WTC11 (cell line): ENCODE measurements around the gene CFAP74. TPM values are rescaled to one million over a fixed set of nuclear protein-coding genes. Genes with fewer than 3 reads are reported as not detected.

ENCODE experiments used
- ATAC-seq: fragments of 200-7000 bp; cut with Tn5 transposase; 2 replicates; pipeline ENCODE4 v1.10.0; 2021; ENCODE audit warnings: mild to moderate bottlenecking, moderate library complexity
- CTCF ChIA-PET: fragments of 300-600 bp; sonication (Branson Sonifier 250); formaldehyde crosslinking; loops from one replicate; lab custom pipeline; 2021; ENCODE audit warnings: antibody characterized with exemption; lab: Charles Lee
- POLR2A ChIA-PET: fragments of 350-600 bp; sonication (Branson Sonifier 250); formaldehyde crosslinking; loops from one replicate; lab custom pipeline; 2021; ENCODE audit warnings: antibody characterized with exemption; lab: Charles Lee
- DNase-seq: peaks from one replicate; pipeline ENCODE4 v3.0.0; 2021; ENCODE audit warnings: low spot score
- H3K27ac Mint-ChIP-seq: 2 replicates; pipeline ENCODE4 v1.8.0; 2021; ENCODE audit warnings: mixed read lengths
- H3K27me3 Mint-ChIP-seq: 2 replicates; pipeline ENCODE4 v1.8.0; 2021; ENCODE audit warnings: low read depth, mild to moderate bottlenecking, moderate library complexity, mixed read lengths
- H3K36me3 Mint-ChIP-seq: 2 replicates; pipeline ENCODE4 v1.8.0; 2021; ENCODE audit warnings: mixed read lengths
- H3K4me1 Mint-ChIP-seq: 2 replicates; pipeline ENCODE4 v1.8.0; 2022; ENCODE audit warnings: mixed read lengths
- H3K4me3 Mint-ChIP-seq: 2 replicates; pipeline ENCODE4 v1.8.0; 2021; ENCODE audit warnings: mild to moderate bottlenecking, moderate library complexity, mixed read lengths
- H3K9me3 Mint-ChIP-seq: 2 replicates; pipeline ENCODE4 v1.8.0; 2021; ENCODE audit warnings: mixed read lengths
- AFF4 ChIP-seq: sonication (generic); formaldehyde crosslinking; IDR thresholded peaks from 2 replicates; pipeline ENCODE4 v1.8.1; 2023; ENCODE audit warnings: mild to moderate bottlenecking, missing genetic modification reagents, borderline replicate concordance
- ATF2 ChIP-seq: sonication (generic); formaldehyde crosslinking; IDR thresholded peaks from 2 replicates; pipeline ENCODE4 v1.8.1; 2022; ENCODE audit warnings: low read depth, missing genetic modification reagents, borderline replicate concordance
- CREB1 ChIP-seq: sonication (generic); formaldehyde crosslinking; IDR thresholded peaks from 2 replicates; pipeline ENCODE4 v1.8.0; 2023; ENCODE audit warnings: mild to moderate bottlenecking, missing genetic modification reagents
- ELF4 ChIP-seq: sonication (generic); formaldehyde crosslinking; IDR thresholded peaks from 2 replicates; pipeline ENCODE4 v1.8.1; 2022; ENCODE audit warnings: low read depth, mild to moderate bottlenecking, moderate library complexity, missing genetic modification reagents
- EMX1 ChIP-seq: fragments of 250-450 bp; sonication (Bioruptor Pico); IDR thresholded peaks from 2 replicates; pipeline ENCODE4 v1.8.0; 2021; ENCODE audit warnings: mild to moderate bottlenecking
- ESRRA ChIP-seq: sonication (generic); formaldehyde crosslinking; IDR thresholded peaks from 2 replicates; pipeline ENCODE4 v1.8.1; 2022; ENCODE audit warnings: mild to moderate bottlenecking, missing genetic modification reagents, borderline replicate concordance
- FOXK1 ChIP-seq: sonication (generic); formaldehyde crosslinking; IDR thresholded peaks from 2 replicates; pipeline ENCODE4 v1.8.0; 2022; ENCODE audit warnings: mild to moderate bottlenecking, moderate library complexity, missing genetic modification reagents
- GTF2I ChIP-seq: fragments of 250-450 bp; sonication (Bioruptor Pico); conservative IDR thresholded peaks from 2 replicates; pipeline ENCODE4 v1.4.0; 2021; ENCODE audit warnings: mild to moderate bottlenecking
- KAT7 ChIP-seq: sonication (generic); formaldehyde crosslinking; IDR thresholded peaks from 2 replicates; pipeline ENCODE4 v1.8.1; 2023; ENCODE audit warnings: missing genetic modification reagents, mild to moderate bottlenecking, borderline replicate concordance
- MXD4 ChIP-seq: fragments of 250-450 bp; sonication (Bioruptor Pico); IDR thresholded peaks from 2 replicates; pipeline ENCODE4 v1.8.0; 2021; ENCODE audit warnings: mild to moderate bottlenecking, moderate library complexity, borderline replicate concordance
- MYBL2 ChIP-seq: sonication (generic); formaldehyde crosslinking; IDR thresholded peaks from 2 replicates; pipeline ENCODE4 v1.8.1; 2023; ENCODE audit warnings: mild to moderate bottlenecking, moderate library complexity, missing genetic modification reagents
- NFYB ChIP-seq: sonication (generic); formaldehyde crosslinking; conservative IDR thresholded peaks from 2 replicates; pipeline ENCODE4 v1.8.0; 2022; ENCODE audit warnings: low read depth, missing genetic modification reagents
- NR3C1 ChIP-seq: sonication (generic); formaldehyde crosslinking; conservative IDR thresholded peaks from 2 replicates; pipeline ENCODE4 v1.8.1; 2023; ENCODE audit warnings: low read depth, mild to moderate bottlenecking, missing genetic modification reagents
- RORB ChIP-seq: fragments of 250-450 bp; sonication (Bioruptor Pico); IDR thresholded peaks from 2 replicates; pipeline ENCODE4 v1.9.0; 2021; ENCODE audit warnings: mild to moderate bottlenecking
- SMAD3 ChIP-seq: sonication (generic); formaldehyde crosslinking; IDR thresholded peaks from 2 replicates; pipeline ENCODE4 v1.8.0; 2022; ENCODE audit warnings: missing genetic modification reagents, mild to moderate bottlenecking, borderline replicate concordance
- SOX15 ChIP-seq: fragments of 250-450 bp; sonication (Bioruptor Pico); IDR thresholded peaks from 2 replicates; pipeline ENCODE4 v1.9.0; 2021; ENCODE audit warnings: mild to moderate bottlenecking
- ZNF281 ChIP-seq: sonication (generic); formaldehyde crosslinking; IDR thresholded peaks from 2 replicates; pipeline ENCODE4 v1.8.0; 2023; ENCODE audit warnings: mild to moderate bottlenecking, missing genetic modification reagents
- ZNF416 ChIP-seq: fragments of 250-450 bp; sonication (Bioruptor Pico); IDR thresholded peaks from 2 replicates; pipeline ENCODE4 v1.9.0; 2021; ENCODE audit warnings: mild to moderate bottlenecking, inconsistent platforms
- total RNA-seq: library from RNA; stranded (reverse); gene quantifications from 3 replicates; pipeline ENCODE4 v1.2.3, GENCODE V29; 2021
- TF ChIP-seq, protein P1 (sequence below): sonication (generic); formaldehyde crosslinking; IDR thresholded peaks from 2 replicates; pipeline ENCODE4 v1.8.1; 2023; ENCODE audit warnings: mild to moderate bottlenecking, missing genetic modification reagents
- TF ChIP-seq, protein P2 (sequence below): sonication (generic); formaldehyde crosslinking; IDR thresholded peaks from 2 replicates; pipeline ENCODE4 v1.8.1; 2022; ENCODE audit warnings: mild to moderate bottlenecking, missing genetic modification reagents, moderate library complexity, borderline replicate concordance

Gene CFAP74
- total RNA-seq, 1 experiment from 2014 or later: 0.35 TPM

DNA sequence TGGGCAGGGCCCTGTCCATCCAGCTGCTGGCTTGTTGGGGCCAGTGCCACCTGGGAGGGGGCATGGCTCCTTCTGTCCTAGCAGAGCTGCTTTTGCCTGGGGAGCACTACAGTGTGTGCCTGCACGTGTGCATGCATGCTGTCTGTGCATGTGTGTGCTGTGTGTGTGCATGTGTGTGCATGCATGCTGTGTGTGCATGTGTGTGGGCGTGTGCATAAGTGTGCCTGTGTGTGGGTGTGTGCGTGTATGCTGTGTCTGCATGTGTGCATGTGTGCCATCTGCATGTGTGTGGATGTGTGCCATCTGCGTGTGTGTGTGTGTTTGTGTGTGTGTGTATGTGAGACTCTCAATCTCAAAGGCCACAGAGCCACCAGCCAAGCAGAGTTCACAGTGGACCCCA is 38.3 kb upstream of the CFAP74 start:
- Mint-ChIP-seq H3K27me3 (peaks cover 11% of the 10 kb centered on the region; the same call in 1 of the 2 replicates), H3K4me1 (peaks cover 3% of the 10 kb centered on the region; the same call in 1 of the 2 replicates), H3K4me3 (no peak overlapping the region), H3K36me3 (no peaks in the 10 kb centered on the region), H3K27ac (no peak overlapping the region), H3K9me3 (no peaks in the 10 kb centered on the region)
- CTCF ChIA-PET: interaction anchor here (0.6 to 12.0 kb wide), 6 partner anchors 8 to 97 kb away, joined by 3 to 312 read pairs (median 4); no protein-coding TSS in a partner anchor
- ATAC-seq (no peak), DNase-seq (no peak)
- POLR2A ChIA-PET: interaction anchor here (0.7 kb wide), 1 partner anchor 83 kb away, joined by 4 read pairs; no protein-coding TSS in a partner anchor
- TF ChIP-seq ESRRA (no peak), SMAD3 (CRISPR knock-in tag) (no peak), NFYB (no peak), MXD4 (no peak), ELF4 (CRISPR knock-in tag) (no peak), SOX15 (CRISPR knock-in tag) (no peak), CREB1 (no peak), RORB (no peak), NR3C1 (no peak)
- TF ChIP-seq, protein P1, sequence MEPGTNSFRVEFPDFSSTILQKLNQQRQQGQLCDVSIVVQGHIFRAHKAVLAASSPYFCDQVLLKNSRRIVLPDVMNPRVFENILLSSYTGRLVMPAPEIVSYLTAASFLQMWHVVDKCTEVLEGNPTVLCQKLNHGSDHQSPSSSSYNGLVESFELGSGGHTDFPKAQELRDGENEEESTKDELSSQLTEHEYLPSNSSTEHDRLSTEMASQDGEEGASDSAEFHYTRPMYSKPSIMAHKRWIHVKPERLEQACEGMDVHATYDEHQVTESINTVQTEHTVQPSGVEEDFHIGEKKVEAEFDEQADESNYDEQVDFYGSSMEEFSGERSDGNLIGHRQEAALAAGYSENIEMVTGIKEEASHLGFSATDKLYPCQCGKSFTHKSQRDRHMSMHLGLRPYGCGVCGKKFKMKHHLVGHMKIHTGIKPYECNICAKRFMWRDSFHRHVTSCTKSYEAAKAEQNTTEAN (CRISPR knock-in tag): no peak

DNA sequence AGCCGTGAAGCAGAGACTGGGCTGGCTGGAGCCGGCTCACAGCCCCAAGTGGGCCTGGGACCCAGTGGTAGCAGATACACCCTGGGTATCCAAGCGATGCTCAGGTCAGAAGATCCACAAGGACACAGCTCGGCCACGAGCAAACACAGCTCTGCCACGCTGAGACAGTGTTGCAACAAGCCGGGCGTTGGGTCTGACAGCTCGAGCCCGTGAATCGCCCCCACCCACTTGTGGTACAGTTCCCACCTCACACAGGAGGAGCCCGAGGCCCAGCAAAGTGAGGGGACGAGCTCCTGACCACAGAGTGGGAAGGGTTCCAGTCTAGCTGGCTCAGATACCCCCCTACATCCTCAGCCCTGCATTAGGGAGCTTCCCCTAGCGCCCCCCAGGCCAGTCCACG is 37.7 kb upstream of the CFAP74 start:
- Mint-ChIP-seq H3K4me3 (no peak overlapping the region), H3K4me1 (0 out of 2 replicates have a peak, but pooled peaks cover 3% of the 10 kb centered on the region), H3K27me3 (peaks cover 11% of the 10 kb centered on the region; the same call in 1 of the 2 replicates), H3K27ac (no peak overlapping the region), H3K9me3 (no peaks in the 10 kb centered on the region), H3K36me3 (no peaks in the 10 kb centered on the region)
- POLR2A ChIA-PET: no interaction called here
- TF ChIP-seq AFF4 (CRISPR knock-in tag) (no peak), ATF2 (CRISPR knock-in tag) (no peak), EMX1 (CRISPR knock-in tag) (no peak), FOXK1 (CRISPR knock-in tag) (no peak), ZNF281 (CRISPR knock-in tag) (no peak), MYBL2 (no peak), ZNF416 (CRISPR knock-in tag) (no peak), GTF2I (no peak), KAT7 (CRISPR knock-in tag) (no peak)
- TF ChIP-seq, protein P2, sequence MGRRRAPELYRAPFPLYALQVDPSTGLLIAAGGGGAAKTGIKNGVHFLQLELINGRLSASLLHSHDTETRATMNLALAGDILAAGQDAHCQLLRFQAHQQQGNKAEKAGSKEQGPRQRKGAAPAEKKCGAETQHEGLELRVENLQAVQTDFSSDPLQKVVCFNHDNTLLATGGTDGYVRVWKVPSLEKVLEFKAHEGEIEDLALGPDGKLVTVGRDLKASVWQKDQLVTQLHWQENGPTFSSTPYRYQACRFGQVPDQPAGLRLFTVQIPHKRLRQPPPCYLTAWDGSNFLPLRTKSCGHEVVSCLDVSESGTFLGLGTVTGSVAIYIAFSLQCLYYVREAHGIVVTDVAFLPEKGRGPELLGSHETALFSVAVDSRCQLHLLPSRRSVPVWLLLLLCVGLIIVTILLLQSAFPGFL (CRISPR knock-in tag): no peak
- no peak for ATAC-seq
- DNase-seq: no peak
- CTCF ChIA-PET: interaction anchor here (0.6 to 12.0 kb wide), 5 partner anchors 8 to 97 kb away, joined by 3 to 312 read pairs (median 3); no protein-coding TSS in a partner anchor
